ACHN (cell line): ENCODE results near the gene MAGI1.
"Not testable (repeated sequence)": the region's sequence is repeated elsewhere in the genome, so short reads cannot be mapped to it uniquely, and the experiment has no call there.

Experiments used
- DNase-seq: peaks from one replicate; pipeline ENCODE4 v3.0.0-alpha.2; 2015
- in situ Hi-C: cut with HindIII; loops from 2 replicates; pipeline ENCODE4 v1.10.0; 2017; ENCODE audit warnings: low sequenced_read_pairs, low pct_ligation_motif_present, low pct_unique_long_range_greater_than_20kb

The MAGI1 gene

DNA sequence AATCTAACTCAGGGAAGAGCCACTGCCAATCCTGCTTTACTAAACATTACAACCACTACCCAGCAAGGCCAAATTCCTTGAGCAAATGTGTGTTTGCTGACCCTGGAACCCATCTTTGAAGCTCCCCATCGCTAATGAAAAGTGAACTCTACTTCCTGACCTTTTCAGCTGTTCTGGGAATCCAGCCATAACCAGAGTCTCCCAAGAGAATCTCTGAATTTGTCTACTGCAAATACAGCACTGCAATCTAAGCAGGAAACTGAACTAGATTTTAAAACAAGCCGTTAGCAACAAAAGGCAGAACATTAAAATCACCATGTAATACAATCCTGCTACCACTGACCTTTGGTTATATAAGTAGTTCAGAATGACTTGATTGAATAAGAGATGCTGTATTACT lies 309.2 kb downstream of the MAGI1 start:
- in situ Hi-C loops = no loop called here
- DNase-seq = no peak

DNA sequence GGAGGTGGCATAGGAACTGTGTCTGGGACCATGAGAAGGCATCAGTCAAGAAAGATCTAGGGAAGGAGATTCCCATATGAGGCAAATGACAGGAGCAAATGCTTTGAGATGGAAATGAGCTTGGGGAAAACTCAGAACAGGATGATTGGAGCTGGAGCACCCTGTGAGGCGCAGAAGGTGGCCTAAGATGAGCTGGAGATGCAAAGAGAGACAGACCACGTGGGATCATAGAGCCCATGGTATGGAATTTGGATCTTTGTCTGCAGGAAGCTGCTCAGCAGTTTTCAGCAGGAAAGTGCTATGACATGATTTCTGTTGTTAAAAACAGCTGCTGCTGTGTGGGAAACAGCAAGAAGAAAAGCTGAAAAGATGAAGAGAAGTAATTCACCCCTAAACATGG lies 310.6 kb downstream of the MAGI1 start:
- DNase-seq = no peak
- in situ Hi-C loops = no loop called here

DNA sequence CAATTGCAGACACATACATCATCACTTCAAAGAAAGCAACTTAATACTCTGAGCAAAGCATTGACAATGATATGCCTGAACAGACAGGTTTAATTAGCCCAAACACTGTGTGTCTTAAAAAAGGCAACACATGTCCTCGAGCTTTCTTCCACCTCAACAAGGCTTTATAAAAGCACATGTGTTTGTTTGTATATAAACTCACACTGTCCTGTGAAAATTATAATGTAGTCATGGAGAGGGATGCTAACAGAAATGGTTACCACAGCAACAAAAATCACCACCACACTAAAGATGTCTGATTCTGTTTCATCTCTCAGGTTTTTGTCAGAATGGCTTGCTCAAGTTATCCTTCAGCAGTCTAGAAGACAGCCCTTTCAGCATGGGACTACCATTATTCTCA lies 314.7 kb downstream of the MAGI1 start:
- in situ Hi-C loops = no loop called here
- no peak for DNase-seq

DNA sequence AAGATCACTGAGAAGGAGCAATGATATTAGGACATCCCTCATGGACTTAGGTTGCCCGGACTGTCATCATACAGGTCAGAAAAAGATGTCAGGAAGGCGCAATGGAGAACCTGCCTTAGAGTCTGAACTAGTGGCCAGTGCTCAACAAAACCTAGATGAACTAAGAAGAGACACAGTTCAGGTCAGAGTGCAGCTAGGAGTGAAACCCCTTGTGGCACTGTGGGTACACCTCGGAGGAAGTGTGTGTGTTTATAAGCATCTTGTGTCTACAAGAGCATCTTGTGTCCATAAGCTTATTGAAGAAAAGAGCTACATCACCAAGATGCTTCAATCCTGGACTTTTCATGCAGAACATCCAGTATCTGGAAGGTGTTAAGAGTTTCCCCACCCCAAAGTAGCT lies 315.7 kb downstream of the MAGI1 start:
- DNase-seq = no peak
- in situ Hi-C loops = no loop called here

DNA sequence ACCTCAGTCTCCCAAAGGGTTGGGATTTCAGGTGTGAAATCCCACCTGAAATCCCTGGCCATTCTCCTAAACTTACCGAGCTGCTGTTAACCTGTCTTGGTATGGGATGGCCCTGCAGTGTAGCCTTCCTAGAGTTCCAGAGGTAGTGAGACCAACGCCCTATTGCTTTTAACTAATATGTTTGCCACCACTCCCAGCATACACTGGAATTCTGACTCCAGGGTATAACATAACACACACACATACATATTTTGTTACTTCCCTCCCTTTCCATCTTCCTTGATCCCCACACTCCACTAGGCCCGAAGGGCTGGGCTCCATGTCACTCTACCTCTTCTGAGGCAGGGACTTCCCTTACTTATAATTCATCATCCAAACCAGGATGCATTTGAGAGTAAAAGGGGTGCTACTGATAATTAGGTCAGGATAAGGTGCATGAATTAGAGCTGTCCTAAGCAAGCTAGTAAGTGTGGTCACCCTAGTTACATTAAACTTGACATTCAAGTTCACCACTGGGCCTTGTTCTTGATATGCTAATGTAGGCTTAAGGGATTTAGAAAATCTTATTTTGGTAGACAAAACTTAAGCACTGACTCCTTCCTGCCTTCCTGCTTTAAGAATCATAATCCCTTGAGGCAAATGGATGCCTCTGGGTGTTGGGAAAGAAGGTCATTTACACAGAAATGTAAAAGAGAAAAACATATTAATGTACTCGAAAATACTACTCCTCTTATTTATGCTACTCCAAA lies 317.6 kb downstream of the MAGI1 start:
- no peak for DNase-seq
- in situ Hi-C loops = no loop called here

DNA sequence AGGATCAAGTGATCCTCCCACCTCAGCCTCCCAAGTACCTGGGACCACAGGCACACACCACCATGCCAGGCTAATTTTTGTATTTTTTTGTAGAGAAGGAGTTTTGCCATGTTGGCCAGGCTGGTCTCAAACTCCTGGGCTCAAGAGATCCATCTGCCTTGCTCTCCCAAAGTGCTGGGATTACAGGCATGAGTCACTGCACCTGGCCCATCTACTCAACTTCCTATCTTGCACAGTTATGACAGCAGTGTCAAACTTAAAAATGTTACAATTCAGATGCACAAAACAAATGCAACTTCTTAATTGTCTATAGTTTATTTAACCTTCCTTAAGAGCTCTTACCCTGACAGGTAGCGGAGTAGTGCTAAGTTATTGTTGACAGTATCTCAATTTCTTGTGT lies 319.1 kb downstream of the MAGI1 start:
- in situ Hi-C loops, DNase-seq: not testable (repeated sequence)

DNA sequence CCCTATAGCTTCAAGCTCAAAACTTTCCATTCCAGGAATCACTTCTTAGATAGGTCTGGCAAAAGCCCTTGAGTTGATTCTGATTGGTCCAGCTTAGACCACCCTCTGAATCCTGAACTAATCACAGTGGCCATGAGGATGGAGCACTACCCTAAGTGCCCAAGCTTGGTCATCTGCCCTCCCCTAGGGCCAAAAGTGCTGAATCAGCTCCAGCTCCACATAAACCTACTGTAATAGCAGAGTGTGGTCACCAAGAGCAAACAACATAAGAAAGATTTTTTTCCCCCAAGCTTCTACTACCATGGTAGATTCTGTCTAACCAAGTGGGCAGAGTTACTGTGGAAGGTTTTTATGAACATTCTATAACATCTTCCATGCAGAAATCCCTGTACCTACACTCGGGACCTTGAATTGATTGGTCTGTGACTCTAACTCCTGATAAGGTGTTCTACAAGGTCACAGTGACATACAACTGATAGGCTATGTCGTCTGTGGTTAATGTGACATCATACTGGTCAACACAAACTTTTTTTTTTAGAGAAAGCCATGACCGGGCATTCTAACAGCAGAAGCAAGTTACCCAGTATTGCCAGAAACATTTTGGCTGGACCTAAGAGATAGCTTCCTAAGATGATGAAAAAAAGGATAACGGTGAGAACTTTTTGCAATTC lies 320.9 kb downstream of the MAGI1 start:
- in situ Hi-C loops = no loop called here
- no peak for DNase-seq

DNA sequence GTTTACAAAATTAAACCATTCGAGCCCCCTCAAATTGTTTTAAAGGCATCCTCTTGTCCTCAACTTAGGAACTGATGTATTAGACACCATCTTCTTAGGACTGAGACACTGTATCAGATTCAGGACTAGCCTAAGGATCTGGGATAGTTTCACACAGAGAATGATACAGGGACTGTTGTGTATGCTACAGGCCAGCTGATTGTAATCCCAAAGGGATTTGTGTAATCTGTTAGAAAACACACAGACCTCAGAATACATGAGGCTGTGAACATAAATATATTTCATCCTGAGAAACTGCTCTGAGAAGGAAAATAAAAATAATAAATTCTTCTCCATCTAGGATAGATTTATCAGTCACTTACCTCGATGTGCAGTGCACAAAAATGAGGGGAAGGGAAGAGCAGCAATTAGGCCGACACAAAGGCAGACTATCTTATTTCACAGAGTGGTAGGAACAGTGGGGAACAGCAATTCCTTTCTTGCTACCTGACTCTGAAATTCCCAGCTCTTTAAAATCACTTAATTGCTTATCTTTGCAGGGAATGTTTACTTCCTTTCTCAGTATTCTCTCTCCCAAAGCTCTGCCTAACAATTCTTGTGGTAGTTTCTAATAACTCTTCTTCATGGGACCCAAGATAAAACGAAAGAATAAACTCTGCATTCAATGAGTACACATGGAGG lies 322.5 kb downstream of the MAGI1 start:
- in situ Hi-C loops = no loop called here

DNA sequence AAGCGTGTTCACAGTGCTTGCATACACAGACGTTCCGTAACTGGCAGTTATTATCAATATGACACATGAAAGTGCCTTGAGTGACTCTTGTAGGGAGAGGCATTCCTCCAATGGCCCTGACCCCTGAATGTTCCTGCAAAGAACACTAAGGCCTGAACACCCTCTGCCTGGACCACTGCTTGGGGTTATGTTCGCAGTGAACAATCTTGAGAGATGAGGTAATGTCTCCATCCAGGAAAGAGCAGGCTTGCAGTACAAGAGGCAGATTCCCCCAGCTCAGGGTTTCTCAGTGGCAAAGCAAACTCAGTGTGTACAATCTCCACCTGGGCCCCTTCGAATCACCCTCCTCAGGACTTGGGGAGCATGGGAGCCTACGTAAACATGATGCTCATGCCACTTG lies 324.6 kb downstream of the MAGI1 start:
- in situ Hi-C loops = no loop called here
- no peak for DNase-seq

More for the DNA sequence above, 322.5 kb downstream of the MAGI1 start:
- no peak for DNase-seq

DNA sequence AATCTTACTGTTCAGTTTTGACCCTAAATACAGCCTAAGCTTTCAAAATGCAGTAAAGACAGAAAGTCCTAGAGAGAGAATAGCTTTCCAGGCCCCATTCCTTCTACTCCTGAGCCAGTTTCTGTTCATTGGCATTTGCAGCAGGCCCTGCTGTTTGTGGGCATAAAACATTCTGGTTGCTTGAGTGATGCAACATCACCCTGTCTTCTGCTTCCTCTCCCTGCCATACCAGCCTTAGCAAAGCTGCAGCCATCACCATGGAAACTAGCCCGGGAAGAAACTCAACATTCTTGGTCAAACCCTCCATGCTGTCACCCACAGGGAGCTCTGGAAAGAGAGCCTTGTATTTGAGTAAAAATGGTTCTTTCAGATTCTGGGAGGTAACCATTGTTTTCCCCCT lies 325.7 kb downstream of the MAGI1 start:
- in situ Hi-C loops = no loop called here
- DNase-seq = no peak

DNA sequence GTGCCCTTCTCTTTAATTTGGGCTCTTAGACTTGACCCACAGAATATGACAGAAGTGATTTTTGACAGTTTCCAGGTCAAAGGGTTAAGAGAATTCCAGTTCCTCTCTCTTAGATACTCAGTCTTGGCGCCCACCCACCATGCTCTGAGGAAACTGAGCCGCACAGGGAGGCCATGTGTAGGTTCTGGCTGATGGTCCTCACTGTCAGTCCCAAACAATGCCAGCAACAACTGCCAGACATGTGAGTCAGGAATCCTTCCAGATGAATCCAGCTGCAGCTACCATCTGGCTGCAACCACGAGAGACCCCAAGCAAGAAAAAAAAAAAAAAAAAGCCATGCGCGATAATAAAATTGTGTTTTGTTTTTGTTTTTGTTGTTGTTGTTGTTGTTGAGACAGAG lies 326.6 kb downstream of the MAGI1 start:
- no peak for DNase-seq
- in situ Hi-C loops = no loop called here

DNA sequence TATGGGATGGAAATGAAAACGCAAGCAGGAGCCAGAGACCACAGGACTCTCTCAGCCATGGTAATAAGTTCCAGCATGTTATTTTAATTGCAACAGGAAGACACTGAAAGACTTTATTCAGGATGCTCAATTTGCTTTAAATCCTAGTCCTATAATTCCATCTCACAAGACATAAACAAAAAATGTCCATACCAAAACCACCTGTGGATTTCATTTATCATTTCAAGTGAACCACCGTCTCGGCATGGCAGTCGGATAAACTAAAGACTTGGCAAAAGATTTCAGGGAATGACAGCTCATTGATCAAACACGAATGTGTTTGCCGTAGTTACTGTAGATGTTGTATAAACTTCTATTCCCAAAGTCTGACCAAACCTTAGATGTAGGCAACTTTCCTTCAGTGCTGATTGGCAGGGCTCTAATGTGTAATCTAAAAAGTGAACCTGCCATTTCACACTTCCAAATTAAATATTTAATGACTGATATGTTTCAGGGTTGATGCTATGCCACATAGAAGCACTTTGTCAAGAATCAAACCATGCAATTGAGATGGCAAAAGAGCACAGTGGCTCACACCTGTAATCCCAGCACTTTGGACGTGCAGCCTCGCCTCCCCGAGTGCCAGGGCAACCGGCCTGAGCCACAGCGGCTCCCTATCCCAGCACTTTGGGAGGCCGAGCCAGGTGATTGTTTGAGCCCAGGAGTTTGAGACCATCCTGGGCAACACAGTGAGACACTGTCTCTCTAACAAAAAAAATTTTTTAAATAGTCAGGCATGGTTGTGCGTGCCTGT lies 331.7 kb downstream of the MAGI1 start:
- no peak for DNase-seq
- in situ Hi-C loops = no loop called here

DNA sequence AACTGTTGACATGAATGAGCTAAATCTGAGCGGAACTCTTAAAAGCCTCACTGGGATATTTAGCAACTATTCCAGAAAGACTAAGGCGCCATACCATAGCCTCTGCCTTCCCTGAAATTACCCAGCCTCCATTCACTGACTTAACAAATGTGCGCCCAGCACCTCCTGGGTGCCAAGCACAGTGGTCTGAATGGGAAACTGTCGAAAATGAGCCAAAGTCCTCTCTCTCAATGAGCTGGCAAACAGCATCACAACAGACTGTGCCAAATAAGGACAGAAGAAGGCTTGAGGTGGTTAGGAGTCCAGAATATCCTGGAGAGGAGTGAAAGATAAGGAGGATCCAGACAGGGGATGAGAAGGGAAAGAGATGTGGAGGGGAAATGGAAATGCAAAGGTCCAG lies 332.4 kb downstream of the MAGI1 start:
- in situ Hi-C loops = no loop called here
- DNase-seq = no peak

DNA sequence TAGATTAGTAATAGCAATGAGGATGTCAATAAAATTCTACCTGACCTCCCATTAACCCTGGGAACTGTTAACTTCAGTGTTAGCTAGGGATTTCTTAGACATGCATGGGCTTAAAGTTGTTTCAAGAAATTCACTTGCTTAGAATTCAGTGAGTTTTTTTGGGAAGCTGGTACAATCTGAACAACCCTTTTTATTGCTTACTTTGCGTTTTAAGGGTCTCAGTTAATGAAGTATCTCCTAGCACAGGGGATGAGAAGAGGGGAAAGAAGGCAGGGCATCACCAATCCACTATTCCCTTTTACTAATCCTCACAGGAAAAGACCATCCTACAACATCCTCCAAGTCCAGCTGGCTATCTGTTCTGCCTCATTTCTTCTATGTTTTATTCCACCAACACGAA lies 334.9 kb downstream of the MAGI1 start:
- no peak for DNase-seq
- in situ Hi-C loops = no loop called here

DNA sequence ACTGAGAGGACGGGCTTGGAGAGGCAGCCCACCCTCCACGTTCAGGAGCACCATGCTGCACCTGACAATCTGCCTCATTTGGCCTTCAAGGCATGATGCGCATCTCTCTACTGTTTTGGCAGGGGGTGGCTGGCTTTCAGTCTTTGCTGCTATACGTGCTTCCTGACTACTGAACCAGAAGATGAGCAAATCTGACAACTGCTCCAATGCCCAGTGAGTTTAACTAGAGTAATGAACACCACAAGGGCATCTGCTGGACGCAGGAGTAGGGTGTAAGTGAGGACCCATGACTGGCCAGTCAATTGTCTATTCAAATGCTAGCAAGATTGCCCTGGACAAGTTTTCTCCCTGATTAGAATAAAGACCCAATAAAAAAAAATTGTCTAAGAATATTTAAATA lies 335.7 kb downstream of the MAGI1 start:
- in situ Hi-C loops = no loop called here
- DNase-seq = no peak

DNA sequence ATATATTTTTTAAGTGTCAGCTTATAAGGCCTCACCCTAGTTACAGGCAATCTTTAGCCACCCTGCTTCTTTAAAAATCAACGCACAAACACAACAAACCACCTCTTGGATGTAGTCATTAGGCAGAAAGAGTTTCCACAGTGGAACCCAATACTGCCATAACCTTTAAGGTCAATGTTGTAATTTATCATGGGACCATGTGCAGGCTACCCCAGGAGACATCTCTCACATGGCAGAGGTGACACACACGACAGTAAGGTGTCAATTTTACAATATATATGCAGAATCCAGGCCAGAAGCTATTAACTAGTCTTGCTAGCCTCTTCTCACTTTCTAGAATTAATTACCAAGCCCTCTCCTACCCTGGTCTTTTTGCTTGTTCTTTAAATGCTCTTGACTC lies 336.5 kb downstream of the MAGI1 start:
- DNase-seq = no peak
- in situ Hi-C loops = no loop called here

DNA sequence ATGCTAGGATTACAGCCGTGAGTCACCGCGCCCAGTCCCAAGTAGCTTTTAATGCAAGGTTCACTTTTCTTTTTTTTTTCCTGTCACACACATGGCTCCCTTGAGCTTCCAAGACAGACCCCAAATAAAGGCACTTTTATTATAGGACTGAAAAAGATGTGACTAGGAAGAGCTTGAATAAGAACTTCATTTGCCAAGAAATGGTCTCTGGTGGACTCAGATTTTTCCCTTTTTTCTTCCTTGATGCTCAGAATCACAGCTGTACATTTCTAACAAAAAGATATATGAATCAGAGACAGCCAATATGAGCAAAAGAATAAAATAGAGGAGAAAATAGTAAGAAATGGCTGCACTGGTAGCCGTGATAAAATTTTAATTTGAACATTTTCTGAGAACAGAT lies 337.2 kb downstream of the MAGI1 start:
- DNase-seq = no peak
- in situ Hi-C loops = no loop called here

DNA sequence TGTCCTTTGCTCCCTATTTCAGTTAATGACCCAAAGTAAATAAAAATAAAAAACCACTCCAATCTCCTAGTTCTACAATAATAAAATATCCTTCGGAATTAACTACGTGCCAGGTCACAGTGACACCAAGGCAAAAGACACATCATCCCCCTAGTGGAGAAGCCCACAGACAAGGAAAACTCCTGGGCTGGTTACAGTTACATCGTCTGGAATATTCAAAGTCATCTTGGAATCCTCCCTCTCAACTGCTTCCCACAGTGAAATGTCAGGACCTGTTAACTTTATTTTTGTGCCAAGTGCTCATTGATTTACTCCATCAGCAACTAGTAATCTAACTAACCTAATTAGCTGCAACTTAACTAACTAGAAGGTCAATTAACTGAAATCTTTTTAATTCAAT lies 349.3 kb downstream of the MAGI1 start:
- in situ Hi-C loops = no loop called here
- no peak for DNase-seq

DNA sequence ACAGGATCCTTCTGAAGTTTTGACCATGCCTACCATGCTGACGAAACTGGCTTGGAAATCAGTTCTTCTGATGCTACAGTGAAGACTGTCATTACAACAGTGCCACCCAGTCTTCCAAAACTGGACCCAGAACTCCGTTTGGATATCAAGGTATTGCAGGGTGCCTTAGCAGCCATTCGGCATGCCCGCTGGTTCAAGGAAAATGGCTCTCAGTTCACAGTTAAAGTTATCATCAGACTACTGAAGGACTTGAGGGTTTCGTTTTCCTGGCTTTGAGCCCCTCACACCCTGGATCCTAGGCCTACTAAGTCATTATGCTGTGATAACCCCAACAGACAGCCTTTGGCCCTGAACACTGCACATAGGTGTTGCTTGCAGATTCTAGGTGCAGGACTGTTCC lies 351.0 kb downstream of the MAGI1 start:
- DNase-seq = no peak
- in situ Hi-C loops = no loop called here
